8988T (cell line): Measurements from ENCODE around the gene TMEM52B.
A peak's percentile ranks its signal among the peaks of the same experiment; 100 is the strongest.
"Not testable (repeated sequence)": the region's sequence is repeated elsewhere in the genome, so short reads cannot be mapped to it uniquely, and the experiment has no call there.

Experiments
- DNase-seq: peaks from one replicate; pipeline ENCODE4 v3.0.0; 2011

The TMEM52B gene

GRCh38 chr12:10171973-10172728 is 6.7 kb upstream of the TMEM52B start, which contains the start of gene OLR1:
Gene OLR1 (minus strand): TSS chr12:10172132. CDS start chr12:10172077, 55 bp downstream.
- DNase-seq, result no peak

DNA sequence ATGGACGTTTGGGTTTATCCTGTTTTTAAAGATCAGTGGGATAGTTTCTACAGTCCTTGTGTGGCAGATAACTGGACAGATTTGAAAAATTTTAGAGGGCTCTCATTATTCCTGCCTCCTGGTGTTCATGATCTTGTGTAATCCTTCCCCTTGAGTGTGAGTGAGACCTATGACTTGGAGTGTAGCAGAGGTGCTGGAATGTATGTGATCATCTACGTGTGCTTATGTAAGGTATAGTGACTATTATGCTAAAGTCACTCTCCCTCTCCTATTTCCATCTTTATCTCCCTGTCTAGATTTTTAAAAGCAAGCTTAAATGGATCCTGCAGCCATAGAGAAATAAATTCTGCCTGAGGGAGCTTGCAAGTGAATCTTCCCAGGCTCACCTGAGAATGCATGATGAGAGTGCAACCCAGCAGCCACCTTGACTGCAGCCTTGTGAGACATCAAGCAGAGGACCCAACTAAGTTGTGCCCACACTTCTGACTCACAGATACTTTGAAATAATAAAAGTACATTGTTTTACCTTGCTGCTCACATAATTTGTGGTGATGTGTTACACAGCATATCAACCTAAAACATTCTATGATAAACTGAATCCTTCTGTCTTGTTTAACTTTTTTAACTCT is 3.7 kb upstream of the TMEM52B start:
- DNase-seq, result no peak

GRCh38 chr12:10175846-10176636 is 2.8 kb upstream of the TMEM52B start:
- DNase-seq, result no peak

GRCh38 chr12:10179776-10180181 is 947 bp downstream of the TMEM52B start:
- DNase-seq, result no peak

DNA sequence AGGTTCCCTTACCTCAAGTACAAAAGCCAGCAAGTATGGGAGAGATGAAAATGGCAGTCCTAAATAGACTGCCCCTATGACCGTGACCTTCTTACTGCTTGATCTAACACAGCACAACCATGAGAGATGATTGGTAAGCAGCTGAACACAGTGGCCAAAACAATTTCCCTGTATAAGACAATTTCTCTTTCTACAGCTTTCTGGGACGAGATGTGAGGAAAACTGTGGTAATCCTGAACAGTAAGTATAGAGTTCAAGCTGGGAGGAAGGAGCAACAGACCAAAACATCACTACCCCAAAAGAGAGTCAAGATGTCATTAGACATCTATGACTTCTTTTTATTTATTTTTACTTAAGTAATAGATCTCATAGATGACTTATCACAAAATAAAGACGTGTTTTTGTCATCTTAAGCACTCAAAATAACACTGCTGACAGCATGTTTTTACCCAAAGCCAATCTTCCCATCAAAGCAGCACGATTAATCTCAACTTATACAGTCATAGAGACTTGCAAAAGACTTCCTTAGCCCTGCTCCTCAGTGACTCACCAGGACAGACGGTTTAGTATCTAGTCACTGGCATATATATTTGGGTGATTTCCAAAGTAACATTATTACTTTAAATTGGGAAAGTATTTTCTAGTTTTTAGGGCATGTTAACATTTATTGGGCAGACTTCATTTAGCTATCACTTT is 3.7 kb downstream of the TMEM52B start:
- DNase-seq, result no peak

DNA sequence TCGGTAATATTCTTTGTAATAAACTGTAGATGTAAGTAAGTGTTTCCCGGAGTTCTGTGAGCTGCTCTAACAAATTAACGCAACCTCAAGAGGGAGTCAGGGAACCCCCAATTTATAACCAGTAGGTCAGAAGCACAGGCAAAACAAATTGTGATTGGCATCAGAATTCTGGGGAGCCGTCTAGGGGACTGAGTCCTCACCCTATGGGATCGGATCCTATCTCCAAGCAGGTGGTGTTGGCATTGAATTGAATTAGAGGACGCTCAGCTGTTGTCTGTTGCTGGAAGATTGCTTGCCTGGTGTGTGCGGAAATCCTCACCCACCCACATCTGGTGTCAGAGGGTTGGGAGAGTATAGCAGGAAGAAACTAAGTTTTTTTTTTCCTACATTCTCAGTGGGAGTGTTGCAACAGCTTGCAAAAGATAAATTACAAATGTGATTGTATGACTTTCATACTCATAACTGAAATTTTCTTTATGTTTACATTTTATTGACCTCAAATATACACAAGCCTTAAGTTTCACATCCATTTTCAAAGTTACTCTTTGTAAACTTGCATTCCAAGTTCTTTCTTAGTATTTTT is 5.5 kb downstream of the TMEM52B start:
- DNase-seq, result no peak

DNA sequence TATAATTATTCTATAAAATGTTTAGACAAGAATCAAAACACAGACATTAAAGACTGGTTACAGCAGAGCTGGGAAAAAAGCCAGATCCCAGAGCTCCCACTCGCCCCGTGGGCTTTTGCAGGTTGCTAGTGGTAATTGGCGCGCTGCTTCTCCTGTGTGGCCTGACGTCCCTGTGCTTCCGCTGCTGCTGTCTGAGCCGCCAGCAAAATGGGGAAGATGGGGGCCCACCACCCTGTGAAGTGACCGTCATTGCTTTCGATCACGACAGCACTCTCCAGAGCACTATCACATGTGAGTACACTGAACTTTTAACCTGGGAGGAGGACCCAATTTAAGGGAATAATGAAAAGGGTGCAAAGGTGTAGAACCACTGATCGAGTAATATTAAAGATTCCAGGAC is 7.5 kb downstream of the TMEM52B start:
- no peak for DNase-seq

- DNase-seq, result not testable (repeated sequence)
These were observed 8.1 kb downstream of the TMEM52B start for GRCh38 chr12:10186958-10187357.

DNA sequence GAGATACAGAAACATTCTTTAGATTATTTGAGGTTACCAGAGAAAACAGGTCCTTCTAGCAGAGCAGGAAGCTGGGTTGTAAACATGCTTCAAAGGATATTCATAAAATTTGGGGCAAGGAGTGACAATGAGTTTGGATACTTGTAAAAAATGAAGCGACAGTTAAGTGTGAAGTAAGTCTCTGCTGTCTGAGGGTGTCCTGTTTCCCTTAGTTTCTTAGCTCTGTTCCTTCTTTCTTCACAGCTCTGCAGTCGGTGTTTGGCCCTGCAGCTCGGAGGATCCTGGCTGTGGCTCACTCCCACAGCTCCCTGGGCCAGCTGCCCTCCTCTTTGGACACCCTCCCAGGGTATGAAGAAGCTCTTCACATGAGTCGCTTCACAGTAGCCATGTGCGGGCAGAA is 10.8 kb downstream of the TMEM52B start:
- DNase-seq, result no peak

- DNase-seq, result peak; percentile 33
These were observed 11.9 kb downstream of the TMEM52B start for GRCh38 chr12:10190558-10191388.

GRCh38 chr12:10191865-10192264 is 13.0 kb downstream of the TMEM52B start:
- DNase-seq, result no peak

DNA sequence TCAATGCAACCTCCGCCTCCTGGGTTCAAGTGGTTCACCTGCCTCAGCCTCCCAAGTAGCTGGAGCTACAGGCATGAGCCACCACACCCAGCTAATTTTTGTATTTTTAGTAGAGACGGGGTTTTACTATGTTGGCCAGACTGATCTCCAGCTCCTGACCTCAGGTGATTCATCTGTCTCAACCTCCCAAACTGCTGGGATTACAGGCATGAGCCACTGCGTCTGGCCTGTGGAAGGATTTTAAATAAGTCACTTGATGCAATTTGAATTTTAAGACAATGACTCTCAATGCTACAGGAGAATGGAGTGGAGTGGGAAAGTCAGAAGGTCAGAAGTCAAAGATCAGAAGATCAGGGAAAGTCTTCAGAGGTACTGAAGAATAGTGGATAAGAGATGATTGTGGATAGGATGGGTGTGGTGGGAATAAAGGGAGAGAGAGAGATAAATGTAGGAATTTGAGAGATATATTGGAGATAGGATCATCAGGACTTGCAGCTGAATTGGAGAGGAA is 15.4 kb downstream of the TMEM52B start:
- no peak for DNase-seq

DNA sequence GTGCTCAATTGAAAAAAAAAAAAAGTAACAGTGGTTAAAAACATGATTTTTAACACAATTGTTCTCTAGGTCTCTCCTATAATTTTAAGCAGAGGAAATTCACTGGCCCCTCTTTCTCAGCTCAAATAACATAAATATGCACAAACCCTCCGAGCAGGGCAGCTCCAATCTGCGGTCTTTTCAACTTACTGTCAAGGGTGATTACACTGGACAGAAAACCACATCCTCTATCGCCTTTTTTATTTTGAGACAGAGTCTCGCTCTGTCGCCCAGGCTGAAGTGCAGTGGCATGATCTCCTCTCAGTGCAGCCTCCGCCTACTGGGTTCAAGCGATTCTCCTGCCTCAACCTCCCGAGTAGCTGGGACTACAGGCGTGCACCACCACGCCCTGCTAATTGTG is 17.4 kb downstream of the TMEM52B start:
- no peak for DNase-seq

GRCh38 chr12:10197879-10198278 is 19.0 kb downstream of the TMEM52B start:
- no peak for DNase-seq

DNA sequence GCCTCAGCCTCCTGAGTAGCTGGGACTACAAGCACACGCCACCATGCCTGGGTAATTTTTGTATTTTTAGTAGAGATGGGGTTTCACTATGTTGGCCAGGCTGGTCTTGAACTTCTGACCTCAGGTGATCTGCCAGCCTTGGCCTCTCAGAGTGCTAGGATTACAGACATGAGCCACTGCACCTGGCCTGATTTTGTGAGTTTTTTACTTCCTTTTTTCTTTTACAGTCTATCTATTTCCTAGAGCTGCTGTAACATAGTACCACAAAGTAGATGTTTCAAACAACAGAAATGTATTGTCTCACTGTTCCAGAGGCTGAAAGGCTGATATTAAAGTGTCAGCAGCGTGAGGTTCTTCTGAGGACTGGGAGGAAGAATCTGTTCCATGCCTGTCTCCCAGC is 25.7 kb downstream of the TMEM52B start:
- DNase-seq, result not testable (repeated sequence)

DNA sequence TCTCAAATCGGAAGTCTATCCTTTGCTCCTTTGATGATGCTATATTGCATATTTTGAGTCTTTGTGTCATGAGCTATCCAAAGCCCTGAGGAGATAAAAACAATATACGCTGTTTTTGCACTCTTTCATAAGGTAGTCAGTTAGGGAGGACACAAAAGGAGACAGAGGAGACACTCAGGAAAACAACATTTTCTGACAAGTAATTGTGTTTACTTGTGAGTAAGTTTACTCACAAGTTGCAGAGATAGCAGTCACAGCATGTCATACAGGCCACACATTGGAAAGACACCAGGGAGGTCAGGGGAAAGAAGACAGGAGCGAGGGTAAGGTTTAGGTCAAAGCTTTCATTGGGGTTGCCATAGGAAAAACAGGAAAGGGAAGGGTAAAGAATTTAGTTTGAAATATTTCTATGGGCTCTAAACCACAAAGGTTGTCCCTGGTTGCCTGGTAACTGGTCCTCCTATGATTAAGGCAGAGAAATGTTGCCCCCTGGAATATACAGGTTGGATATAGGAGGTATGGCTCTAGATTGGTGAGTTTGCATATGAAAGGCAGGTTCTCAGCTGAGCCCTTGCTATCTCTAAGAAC is 26.5 kb downstream of the TMEM52B start:
- DNase-seq, result no peak

DNA sequence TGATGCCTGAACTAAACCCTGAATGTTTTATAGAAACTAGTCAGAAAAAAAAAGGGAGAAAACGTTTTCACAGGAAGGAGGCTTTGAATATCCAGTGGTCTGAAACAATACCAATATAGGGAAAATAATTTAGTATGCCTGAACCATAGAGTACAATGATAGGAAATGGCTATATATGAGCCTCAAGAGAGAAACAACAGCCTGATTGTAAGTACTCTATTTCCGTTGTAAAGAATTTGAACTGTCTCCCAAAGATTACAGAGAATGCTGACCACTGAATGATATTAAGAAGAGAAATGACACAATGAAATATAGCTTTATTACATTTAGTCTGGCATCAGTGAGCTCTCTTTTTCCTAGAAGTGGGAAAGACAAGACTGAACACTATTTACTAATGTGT is 28.3 kb downstream of the TMEM52B start:
- no peak for DNase-seq

- no peak for DNase-seq
These were observed 31.4 kb downstream of the TMEM52B start for GRCh38 chr12:10210225-10210624.

DNA sequence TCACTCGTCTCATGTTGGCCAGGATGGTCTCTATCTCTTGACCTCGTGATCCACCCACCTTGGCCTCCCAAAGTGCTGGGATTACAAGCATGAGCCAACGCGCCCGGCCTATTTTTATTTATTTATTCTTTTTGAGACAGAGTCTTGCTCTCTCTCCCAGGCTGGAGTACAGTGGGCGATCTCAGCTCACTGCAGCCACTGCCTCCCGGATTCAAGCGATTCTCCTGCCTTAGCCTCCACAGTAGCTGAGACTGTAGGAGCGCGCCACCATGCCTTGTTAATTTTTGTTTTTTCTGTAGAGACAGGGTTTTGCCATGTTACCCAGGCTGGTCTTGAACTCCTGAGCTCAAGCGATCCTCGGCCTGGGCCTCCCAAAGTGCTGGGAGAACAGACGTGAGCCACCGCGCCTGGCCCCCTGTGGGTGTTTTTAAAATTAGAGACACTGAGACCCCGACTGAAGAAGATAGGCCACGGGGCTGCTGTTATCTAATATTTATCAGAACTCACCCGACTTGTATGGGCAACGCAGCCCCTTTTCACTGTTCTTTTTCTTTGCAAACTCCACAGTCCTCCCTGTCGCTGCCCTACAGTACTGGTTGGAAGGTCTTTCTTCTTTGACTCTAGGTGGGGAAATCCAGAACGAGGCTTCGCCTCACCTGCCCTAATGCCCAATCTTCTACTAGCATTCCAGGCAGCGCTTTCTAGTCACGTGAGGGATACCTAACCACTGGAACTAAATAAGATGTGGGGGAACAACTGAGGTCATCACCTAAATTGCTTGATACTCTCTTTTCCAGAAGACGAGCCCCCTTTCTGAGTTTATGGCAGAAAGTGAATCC is 32.5 kb downstream of the TMEM52B start:
- no peak for DNase-seq
